Mesendoderm (in vitro differentiated cells): Measurements from ENCODE around the gene CALHM3.

Experiments
- DNase-seq: peaks from one replicate; pipeline ENCODE4 v3.0.0; 2013
- H2AK5ac ChIP-seq: 2 replicates; pipeline ENCODE4 v1.6.1; 2013; ENCODE audit warnings: low read length, inconsistent platforms
- H2BK120ac ChIP-seq: 2 replicates; pipeline ENCODE4 v1.6.1; 2013; ENCODE audit warnings: low read depth, mild to moderate bottlenecking, low read length, moderate library complexity, mixed read lengths
- H2BK15ac ChIP-seq: replicated peaks from 2 replicates; pipeline ENCODE4 v1.6.1; 2013; ENCODE audit warnings: low read depth, mild to moderate bottlenecking, moderate library complexity
- H2BK5ac ChIP-seq: 2 replicates; pipeline ENCODE4 v1.6.1; 2013; ENCODE audit warnings: low read length, inconsistent platforms
- H3K18ac ChIP-seq: 2 replicates; pipeline ENCODE4 v1.6.1; 2013; ENCODE audit warnings: mild to moderate bottlenecking, low read length, mixed read lengths
- H3K23ac ChIP-seq: one replicate; pipeline ENCODE4 v1.6.1; 2013; ENCODE audit warnings: low read length
- H3K27ac ChIP-seq: 2 replicates; pipeline ENCODE4 v1.5.1; 2013; ENCODE audit warnings: low read depth, mild to moderate bottlenecking, inconsistent platforms, low read length, moderate library complexity
- H3K27me3 ChIP-seq: 2 replicates; pipeline ENCODE4 v1.6.1; 2013; ENCODE audit warnings: low read length, control low read depth, mild to moderate bottlenecking, inconsistent platforms; ENCODE audit not compliant: insufficient read depth, poor library complexity
- H3K36me3 ChIP-seq: 2 replicates; pipeline ENCODE4 v1.6.1; 2013; ENCODE audit warnings: low read length, inconsistent platforms; ENCODE audit not compliant: control insufficient read depth, insufficient read depth
- H3K4ac ChIP-seq: one replicate; pipeline ENCODE4 v1.6.1; 2013; ENCODE audit warnings: low read depth, mild to moderate bottlenecking, low read length, moderate library complexity
- H3K4me1 ChIP-seq: 2 replicates; pipeline ENCODE4 v1.6.1; 2013; ENCODE audit warnings: low read depth, low read length, inconsistent platforms; ENCODE audit not compliant: control insufficient read depth
- H3K4me2 ChIP-seq: 2 replicates; pipeline ENCODE4 v1.6.1; 2013; ENCODE audit warnings: low read length
- H3K4me3 ChIP-seq: 2 replicates; pipeline ENCODE4 v1.5.1; 2013; ENCODE audit warnings: mild to moderate bottlenecking, low read length
- H3K56ac ChIP-seq: one replicate; pipeline ENCODE4 v1.6.1; 2013; ENCODE audit warnings: low read length
- H3K79me1 ChIP-seq: 2 replicates; pipeline ENCODE4 v1.6.1; 2013; ENCODE audit warnings: low read length, inconsistent platforms
- H3K79me2 ChIP-seq: 2 replicates; pipeline ENCODE4 v1.6.1; 2013; ENCODE audit warnings: mild to moderate bottlenecking, low read length; ENCODE audit not compliant: control insufficient read depth, insufficient read depth
- H3K9ac ChIP-seq: 2 replicates; pipeline ENCODE4 v1.6.1; 2013; ENCODE audit warnings: low read length, inconsistent platforms
- H4K5ac ChIP-seq: one replicate; pipeline ENCODE4 v1.6.1; 2013; ENCODE audit warnings: low read length
- H4K8ac ChIP-seq: one replicate; pipeline ENCODE4 v1.6.1; 2013; ENCODE audit warnings: low read depth, mild to moderate bottlenecking, control low read depth, low read length, moderate library complexity
- WGBS: extraction: QIAGEN DNeasy Blood & Tissue Kit; methylation state at CpG from one replicate; pipeline ENCODE4 v1.1.7; 2013; ENCODE audit warnings: low lambda C conversion rate, missing lambda C conversion rate; ENCODE audit not compliant: insufficient coverage; ENCODE audit errors: extremely low coverage; 5-methylcytosine and 5-hydroxymethylcytosine counted together

The CALHM3 gene

GRCh38 chr10:103452506-103453230 lies 26.4 kb downstream of the CALHM3 start:
- DNase-seq = no peak
- Histone ChIP-seq H2BK5ac (no peak overlapping the region), H3K79me1 (no peaks in the 10 kb centered on the region), H2BK120ac (no peak overlapping the region), H4K8ac (no peak overlapping the region), H3K27me3 (no peaks in the 10 kb centered on the region), H4K5ac (no peak overlapping the region), H3K23ac (no peak overlapping the region), H3K4me1 (peaks cover 6% of the 10 kb centered on the region), H3K27ac (no peak overlapping the region), H2BK15ac (no peak overlapping the region), H3K56ac (peak overlapping the region; percentile 93), H3K79me2 (no peaks in the 10 kb centered on the region), H2AK5ac (no peak overlapping the region), H3K18ac (no peak overlapping the region), H3K4ac (no peak overlapping the region), H3K4me3 (no peak overlapping the region), H3K36me3 (peaks cover 2% of the 10 kb centered on the region), H3K9ac (peak overlapping the region; percentile 77), H3K4me2 (peak overlapping the region; percentile 92)
- WGBS = no CpG with 5 or more reads among the region's 27 CpGs

- no peak within 1 kb of the TSS for H3K23ac ChIP-seq
- H2BK5ac ChIP-seq = no peak within 1 kb of the TSS
- H3K4me3 ChIP-seq = peak within 1 kb of the TSS; percentile 32
- no peak within 1 kb of the TSS for H4K8ac ChIP-seq
- no peak within 1 kb of the TSS for H3K4ac ChIP-seq
- H3K36me3 ChIP-seq = peaks cover 6% of the 10 kb centered on the region
- H3K4me2 ChIP-seq = peak within 1 kb of the TSS; percentile 92
- H3K27me3 ChIP-seq = no peaks in the 10 kb centered on the region
- peaks cover 6% of the 10 kb centered on the region for H3K4me1 ChIP-seq
- H3K56ac ChIP-seq = peak within 1 kb of the TSS; percentile 93
- H3K79me2 ChIP-seq = no peaks in the 10 kb centered on the region
- peak within 1 kb of the TSS; percentile 77 for H3K9ac ChIP-seq
- no peak within 1 kb of the TSS for H4K5ac ChIP-seq
- DNase-seq = peak; percentile 73
- no peak within 1 kb of the TSS for H2BK120ac ChIP-seq
- H2BK15ac ChIP-seq = no peak within 1 kb of the TSS
- WGBS = no CpG with 5 or more reads among the region's 32 CpGs
- peak within 1 kb of the TSS; percentile 28 for H3K27ac ChIP-seq
- peak within 1 kb of the TSS; percentile 49 for H2AK5ac ChIP-seq
- no peaks in the 10 kb centered on the region for H3K79me1 ChIP-seq
- peak within 1 kb of the TSS; percentile 24 for H3K18ac ChIP-seq
Observed at GRCh38 chr10:103451831-103452505, 27.1 kb downstream of the CALHM3 start, which contains the start of gene CALHM2. CALHM2 (minus strand) TSS chr10:103452370; CDS start chr10:103449941, 2,429 bp downstream.

- H2BK5ac ChIP-seq = no peak overlapping the region
- WGBS = no CpG with 5 or more reads among the region's 14 CpGs
- H3K4ac ChIP-seq = no peak overlapping the region
- H3K79me2 ChIP-seq = no peaks in the 10 kb centered on the region
- H2BK120ac ChIP-seq = no peak overlapping the region
- H3K27me3 ChIP-seq = no peaks in the 10 kb centered on the region
- peak overlapping the region; percentile 77 for H3K9ac ChIP-seq
- peak overlapping the region; percentile 49 for H2AK5ac ChIP-seq
- peak overlapping the region; percentile 92 for H3K4me2 ChIP-seq
- no peaks in the 10 kb centered on the region for H3K79me1 ChIP-seq
- no peak overlapping the region for H3K23ac ChIP-seq
- H3K36me3 ChIP-seq = peaks cover 7% of the 10 kb centered on the region
- no peak overlapping the region for H4K8ac ChIP-seq
- H3K4me3 ChIP-seq = no peak overlapping the region
- no peak overlapping the region for H4K5ac ChIP-seq
- H3K56ac ChIP-seq = peak overlapping the region; percentile 93
- peak; percentile 34 for DNase-seq
- no peak overlapping the region for H2BK15ac ChIP-seq
- no peak overlapping the region for H3K18ac ChIP-seq
- H3K4me1 ChIP-seq = peaks cover 6% of the 10 kb centered on the region
- no peak overlapping the region for H3K27ac ChIP-seq
Observed at GRCh38 chr10:103451091-103451813, 27.8 kb downstream of the CALHM3 start.

GRCh38 chr10:103450201-103450695 lies 28.8 kb downstream of the CALHM3 start:
- Histone ChIP-seq H3K4me2 (no peak overlapping the region), H2AK5ac (no peak overlapping the region), H4K5ac (no peak overlapping the region), H3K4ac (no peak overlapping the region), H3K27ac (no peak overlapping the region), H3K56ac (no peak overlapping the region), H3K18ac (no peak overlapping the region), H2BK15ac (no peak overlapping the region), H3K79me2 (no peaks in the 10 kb centered on the region), H3K79me1 (no peaks in the 10 kb centered on the region), H3K4me1 (peaks cover 6% of the 10 kb centered on the region), H3K27me3 (no peaks in the 10 kb centered on the region), H3K36me3 (peaks cover 14% of the 10 kb centered on the region), H4K8ac (no peak overlapping the region), H2BK120ac (no peak overlapping the region), H3K9ac (no peak overlapping the region), H3K23ac (no peak overlapping the region), H3K4me3 (no peak overlapping the region), H2BK5ac (no peak overlapping the region)
- no CpG with 5 or more reads among the region's 12 CpGs for WGBS
- no peak for DNase-seq

- WGBS = no CpG with 5 or more reads among the region's 34 CpGs
- Histone ChIP-seq H3K56ac (no peak overlapping the region), H3K9ac (no peak overlapping the region), H3K79me2 (no peaks in the 10 kb centered on the region), H3K4me2 (no peak overlapping the region), H4K5ac (no peak overlapping the region), H3K18ac (no peak overlapping the region), H3K36me3 (peaks cover 14% of the 10 kb centered on the region), H3K23ac (no peak overlapping the region), H3K27me3 (no peaks in the 10 kb centered on the region), H3K4me3 (no peak overlapping the region), H3K79me1 (no peaks in the 10 kb centered on the region), H2AK5ac (no peak overlapping the region), H2BK120ac (no peak overlapping the region), H3K4me1 (peaks cover 6% of the 10 kb centered on the region), H2BK5ac (no peak overlapping the region), H4K8ac (no peak overlapping the region), H2BK15ac (no peak overlapping the region), H3K4ac (no peak overlapping the region), H3K27ac (no peak overlapping the region)
- no peak for DNase-seq
Observed at GRCh38 chr10:103449208-103450144, 29.6 kb downstream of the CALHM3 start.
